WTC11 (cell line): ENCODE data around the gene BTBD9. TPM values are rescaled to one million over a fixed set of nuclear protein-coding genes. Genes with fewer than 3 reads are reported as not detected.

ENCODE experiments used
- ATAC-seq: fragments of 200-7000 bp; cut with Tn5 transposase; 2 replicates; pipeline ENCODE4 v1.10.0; 2021; ENCODE audit warnings: mild to moderate bottlenecking, moderate library complexity
- CTCF ChIA-PET: fragments of 300-600 bp; sonication (Branson Sonifier 250); formaldehyde crosslinking; loops from one replicate; lab custom pipeline; 2021; ENCODE audit warnings: antibody characterized with exemption; lab: Charles Lee
- POLR2A ChIA-PET: fragments of 350-600 bp; sonication (Branson Sonifier 250); formaldehyde crosslinking; loops from one replicate; lab custom pipeline; 2021; ENCODE audit warnings: antibody characterized with exemption; lab: Charles Lee
- DNase-seq: peaks from one replicate; pipeline ENCODE4 v3.0.0; 2021; ENCODE audit warnings: low spot score
- H3K27ac Mint-ChIP-seq: 2 replicates; pipeline ENCODE4 v1.8.0; 2021; ENCODE audit warnings: mixed read lengths
- H3K27me3 Mint-ChIP-seq: 2 replicates; pipeline ENCODE4 v1.8.0; 2021; ENCODE audit warnings: low read depth, mild to moderate bottlenecking, moderate library complexity, mixed read lengths
- H3K36me3 Mint-ChIP-seq: 2 replicates; pipeline ENCODE4 v1.8.0; 2021; ENCODE audit warnings: mixed read lengths
- H3K4me1 Mint-ChIP-seq: 2 replicates; pipeline ENCODE4 v1.8.0; 2022; ENCODE audit warnings: mixed read lengths
- H3K4me3 Mint-ChIP-seq: 2 replicates; pipeline ENCODE4 v1.8.0; 2021; ENCODE audit warnings: mild to moderate bottlenecking, moderate library complexity, mixed read lengths
- H3K9me3 Mint-ChIP-seq: 2 replicates; pipeline ENCODE4 v1.8.0; 2021; ENCODE audit warnings: mixed read lengths
- E2F5 ChIP-seq: sonication (generic); formaldehyde crosslinking; IDR thresholded peaks from 2 replicates; pipeline ENCODE4 v1.8.1; 2022; ENCODE audit warnings: mild to moderate bottlenecking, moderate library complexity, missing genetic modification reagents
- EMX1 ChIP-seq: fragments of 250-450 bp; sonication (Bioruptor Pico); IDR thresholded peaks from 2 replicates; pipeline ENCODE4 v1.8.0; 2021; ENCODE audit warnings: mild to moderate bottlenecking
- FOXJ3 ChIP-seq: sonication (generic); formaldehyde crosslinking; IDR thresholded peaks from 2 replicates; pipeline ENCODE4 v1.9.0; 2021; ENCODE audit warnings: missing genetic modification reagents, mild to moderate bottlenecking, borderline replicate concordance
- FOXP4 ChIP-seq: sonication (generic); formaldehyde crosslinking; IDR thresholded peaks from 2 replicates; pipeline ENCODE4 v1.8.0; 2022; ENCODE audit warnings: mild to moderate bottlenecking, missing genetic modification reagents
- GABPB1 ChIP-seq: sonication (generic); formaldehyde crosslinking; IDR thresholded peaks from 2 replicates; pipeline ENCODE4 v1.8.1; 2023; ENCODE audit warnings: mild to moderate bottlenecking, missing genetic modification reagents
- KAT7 ChIP-seq: sonication (generic); formaldehyde crosslinking; IDR thresholded peaks from 2 replicates; pipeline ENCODE4 v1.8.1; 2023; ENCODE audit warnings: missing genetic modification reagents, mild to moderate bottlenecking, borderline replicate concordance
- MAX ChIP-seq: sonication (generic); formaldehyde crosslinking; IDR thresholded peaks from 2 replicates; pipeline ENCODE4 v1.8.0; 2022; ENCODE audit warnings: mild to moderate bottlenecking, missing genetic modification reagents
- NFYB ChIP-seq: sonication (generic); formaldehyde crosslinking; conservative IDR thresholded peaks from 2 replicates; pipeline ENCODE4 v1.8.0; 2022; ENCODE audit warnings: low read depth, missing genetic modification reagents
- PRRX2 ChIP-seq: fragments of 250-450 bp; sonication (Bioruptor Pico); IDR thresholded peaks from 2 replicates; pipeline ENCODE4 v1.8.0; 2021; ENCODE audit warnings: mild to moderate bottlenecking
- RELA ChIP-seq: sonication (generic); formaldehyde crosslinking; IDR thresholded peaks from 2 replicates; pipeline ENCODE4 v1.8.1; 2022; ENCODE audit warnings: missing genetic modification reagents, mild to moderate bottlenecking, borderline replicate concordance
- ZBTB43 ChIP-seq: sonication (generic); formaldehyde crosslinking; IDR thresholded peaks from 2 replicates; pipeline ENCODE4 v1.8.1; 2023; ENCODE audit warnings: mild to moderate bottlenecking, missing genetic modification reagents
- ZNF138 ChIP-seq: sonication (generic); formaldehyde crosslinking; conservative IDR thresholded peaks from 2 replicates; pipeline ENCODE4 v1.8.1; 2022; ENCODE audit warnings: mild to moderate bottlenecking, moderate library complexity, missing genetic modification reagents
- ZNF232 ChIP-seq: sonication (generic); formaldehyde crosslinking; IDR thresholded peaks from 2 replicates; pipeline ENCODE4 v1.8.0; 2022; ENCODE audit warnings: mild to moderate bottlenecking, missing genetic modification reagents
- ZNF263 ChIP-seq: sonication (generic); formaldehyde crosslinking; IDR thresholded peaks from 2 replicates; pipeline ENCODE4 v1.8.1; 2022; ENCODE audit warnings: low read depth, mild to moderate bottlenecking, moderate library complexity, missing genetic modification reagents
- ZNF281 ChIP-seq: sonication (generic); formaldehyde crosslinking; IDR thresholded peaks from 2 replicates; pipeline ENCODE4 v1.8.0; 2023; ENCODE audit warnings: mild to moderate bottlenecking, missing genetic modification reagents
- ZNF317 ChIP-seq: sonication (generic); formaldehyde crosslinking; IDR thresholded peaks from 2 replicates; pipeline ENCODE4 v1.8.1; 2023; ENCODE audit warnings: low read depth, mild to moderate bottlenecking, moderate library complexity, missing genetic modification reagents, borderline replicate concordance
- ZNF416 ChIP-seq: fragments of 250-450 bp; sonication (Bioruptor Pico); IDR thresholded peaks from 2 replicates; pipeline ENCODE4 v1.9.0; 2021; ENCODE audit warnings: mild to moderate bottlenecking, inconsistent platforms
- ZNF532 ChIP-seq: fragments of 250-450 bp; sonication (Bioruptor Pico); IDR thresholded peaks from 2 replicates; pipeline ENCODE4 v1.9.0; 2021; ENCODE audit warnings: mild to moderate bottlenecking, borderline replicate concordance
- ZNF671 ChIP-seq: fragments of 250-450 bp; sonication (Bioruptor Pico); IDR thresholded peaks from 2 replicates; pipeline ENCODE4 v1.8.0; 2021; ENCODE audit warnings: mild to moderate bottlenecking
- total RNA-seq: library from RNA; stranded (reverse); gene quantifications from 3 replicates; pipeline ENCODE4 v1.2.3, GENCODE V29; 2021

BTBD9 gene
- total RNA-seq, 1 experiment from 2014 or later = 4.2 TPM

- DNase-seq (no peak), ATAC-seq (no peak)
- CTCF ChIA-PET = interaction anchor here (1.0 kb wide), 1 partner anchor 222 kb away, joined by 3 read pairs; no protein-coding TSS in a partner anchor
- TF ChIP-seq EMX1 (CRISPR knock-in tag) (no peak), ZNF263 (no peak), FOXJ3 (CRISPR knock-in tag) (no peak), RELA (CRISPR knock-in tag) (no peak), ZNF416 (CRISPR knock-in tag) (no peak), FOXP4 (CRISPR knock-in tag) (no peak), ZBTB43 (CRISPR knock-in tag) (no peak), GABPB1 (CRISPR knock-in tag) (no peak), ZNF281 (CRISPR knock-in tag) (no peak), MAX (no peak)
- H3K36me3 Mint-ChIP-seq = no peaks in the 10 kb centered on the region
- H3K4me1 Mint-ChIP-seq = peaks cover 52% of the 10 kb centered on the region
- POLR2A ChIA-PET = no interaction called here
- H3K27ac Mint-ChIP-seq = no peak overlapping the region
- H3K9me3 Mint-ChIP-seq = no peaks in the 10 kb centered on the region
- no peak overlapping the region for H3K4me3 Mint-ChIP-seq
- H3K27me3 Mint-ChIP-seq = no peaks in the 10 kb centered on the region
These were observed 367.5 kb downstream of the BTBD9 start for GRCh38 chr6:38272222-38272621.

GRCh38 chr6:38271081-38271480 lies 368.6 kb downstream of the BTBD9 start:
- CTCF ChIA-PET = no interaction called here
- H3K9me3 Mint-ChIP-seq = no peaks in the 10 kb centered on the region
- H3K4me1 Mint-ChIP-seq = peaks cover 55% of the 10 kb centered on the region
- no peak for TF ChIP-seq MAX
- no peak for TF ChIP-seq ZBTB43 (CRISPR knock-in tag)
- no peak for TF ChIP-seq ZNF532 (CRISPR knock-in tag)
- TF ChIP-seq ZNF232 (CRISPR knock-in tag) = no peak
- no peak for TF ChIP-seq PRRX2
- TF ChIP-seq E2F5 (CRISPR knock-in tag) = no peak
- TF ChIP-seq KAT7 (CRISPR knock-in tag) = no peak
- no peak for TF ChIP-seq ZNF317 (CRISPR knock-in tag)
- no peak for TF ChIP-seq NFYB (CRISPR knock-in tag)
- TF ChIP-seq ZNF138 (CRISPR knock-in tag) = no peak
- TF ChIP-seq ZNF671 (CRISPR knock-in tag) = no peak
- TF ChIP-seq, all 79 proteins: peak for 0
- H3K36me3 Mint-ChIP-seq = no peaks in the 10 kb centered on the region
- POLR2A ChIA-PET = no interaction called here
- H3K4me3 Mint-ChIP-seq = no peak overlapping the region
- ATAC-seq (0 out of 2 replicates have a peak, but pooled peaks have one; percentile 14), DNase-seq (no peak)
- H3K27ac Mint-ChIP-seq = no peak overlapping the region
- no peaks in the 10 kb centered on the region for H3K27me3 Mint-ChIP-seq
